HepG2 (cell line): Measurements from ENCODE around the gene ZMIZ1. TPM values are rescaled to one million over a fixed set of nuclear protein-coding genes. Genes with fewer than 3 reads are reported as not detected.

Experiments
- ARNT ChIP-seq: fragments of 450-650 bp; IDR thresholded peaks from 2 replicates; pipeline ENCODE4 v1.6.1; 2017
- MIER3 ChIP-seq: IDR thresholded peaks from 2 replicates; pipeline ENCODE4 v1.6.1; 2016; ENCODE audit warnings: missing compliant biosample characterization, borderline replicate concordance
- PCBP1 ChIP-seq: fragments of 200-400 bp; formaldehyde crosslinking; IDR thresholded peaks from 2 replicates; pipeline ENCODE4 v1.6.1; 2017; ENCODE audit warnings: mild to moderate bottlenecking, low read depth, low read length, borderline replicate concordance
- PHB2 ChIP-seq: fragments of 450-650 bp; IDR thresholded peaks from 2 replicates; pipeline ENCODE4 v1.6.1; 2018; ENCODE audit not compliant: partially characterized antibody
- SSRP1 ChIP-seq: IDR thresholded peaks from 2 replicates; pipeline ENCODE4 v1.6.1; 2016; ENCODE audit warnings: control low read depth
- ZNF121 ChIP-seq: sonication (generic); formaldehyde crosslinking; IDR thresholded peaks from 2 replicates; pipeline ENCODE4 v1.5.0; 2020; ENCODE audit warnings: mild to moderate bottlenecking, missing genetic modification reagents
- ZNF543 ChIP-seq: sonication (generic); formaldehyde crosslinking; IDR thresholded peaks from 2 replicates; pipeline ENCODE4 v1.4.0; 2020; ENCODE audit warnings: mild to moderate bottlenecking, missing genetic modification reagents
- ZNF556 ChIP-seq: sonication (generic); formaldehyde crosslinking; IDR thresholded peaks from 2 replicates; pipeline ENCODE4 v1.4.0; 2020; ENCODE audit warnings: mild to moderate bottlenecking, missing genetic modification reagents, borderline replicate concordance
- polyA plus RNA-seq, 8 experiments: library from polyadenylated mRNA; depleted of rRNA in 3 of 8; stranded (reverse) in 7 of 8; unstranded in 1 of 8; fragments of >200 nt; fragmentation: Illumina TruSeq in 4 of 8; extraction: Trizol in 4 of 8; gene quantifications; 2 replicates each; pipeline versions ENCODE4 v1.2.1 to v1.2.3, GENCODE V29; 2011 to 2016; ENCODE audit warnings: low read depth in 4 of 8, missing spikeins in 1 of 8, mixed read lengths in 1 of 8; ENCODE audit not compliant: insufficient read depth in 1 of 8
- total RNA-seq, 5 experiments: library from RNA; depleted of rRNA; stranded (reverse); fragments of >200 nt; fragmentation: Illumina TruSeq; extraction: Trizol; gene quantifications; 2 replicates each; pipeline ENCODE4 v1.2.3, GENCODE V29; 2016; ENCODE audit warnings: low read depth in 1 of 5
- TF ChIP-seq, protein P1 (sequence below): sonication (generic); formaldehyde crosslinking; conservative IDR thresholded peaks from 2 replicates; pipeline ENCODE4 v1.4.0; 2020; ENCODE audit warnings: mild to moderate bottlenecking, missing genetic modification reagents, moderate library complexity
- TF ChIP-seq, protein P2 (sequence below): sonication (generic); formaldehyde crosslinking; IDR thresholded peaks from 2 replicates; pipeline ENCODE4 v1.8.0; 2022; ENCODE audit warnings: mild to moderate bottlenecking, missing genetic modification reagents, moderate library complexity
- TF ChIP-seq, protein P3 (sequence below): sonication (generic); formaldehyde crosslinking; IDR thresholded peaks from 2 replicates; pipeline ENCODE4 v1.4.0; 2020; ENCODE audit warnings: mild to moderate bottlenecking, missing genetic modification reagents, borderline replicate concordance
- TF ChIP-seq, protein P4 (sequence below), 2 experiments: IDR thresholded peaks; 2 replicates each; pipeline ENCODE4 v1.6.1; 2011 to 2012; ENCODE audit warnings: low read length in 2 of 2, borderline replicate concordance in 1 of 2, low read depth in 1 of 2, mild to moderate bottlenecking in 1 of 2, moderate library complexity in 1 of 2
- TF ChIP-seq, protein P5 (sequence below): sonication (generic); formaldehyde crosslinking; IDR thresholded peaks from 2 replicates; pipeline ENCODE4 v1.4.0; 2020; ENCODE audit warnings: missing genetic modification reagents

ZMIZ1 gene
- total and polyA plus RNA-seq, 2 of the 13 experiments (the other 11 are each of a cell fraction or from before 2014, with no cell fraction given): 5.3 to 10.2 TPM

DNA sequence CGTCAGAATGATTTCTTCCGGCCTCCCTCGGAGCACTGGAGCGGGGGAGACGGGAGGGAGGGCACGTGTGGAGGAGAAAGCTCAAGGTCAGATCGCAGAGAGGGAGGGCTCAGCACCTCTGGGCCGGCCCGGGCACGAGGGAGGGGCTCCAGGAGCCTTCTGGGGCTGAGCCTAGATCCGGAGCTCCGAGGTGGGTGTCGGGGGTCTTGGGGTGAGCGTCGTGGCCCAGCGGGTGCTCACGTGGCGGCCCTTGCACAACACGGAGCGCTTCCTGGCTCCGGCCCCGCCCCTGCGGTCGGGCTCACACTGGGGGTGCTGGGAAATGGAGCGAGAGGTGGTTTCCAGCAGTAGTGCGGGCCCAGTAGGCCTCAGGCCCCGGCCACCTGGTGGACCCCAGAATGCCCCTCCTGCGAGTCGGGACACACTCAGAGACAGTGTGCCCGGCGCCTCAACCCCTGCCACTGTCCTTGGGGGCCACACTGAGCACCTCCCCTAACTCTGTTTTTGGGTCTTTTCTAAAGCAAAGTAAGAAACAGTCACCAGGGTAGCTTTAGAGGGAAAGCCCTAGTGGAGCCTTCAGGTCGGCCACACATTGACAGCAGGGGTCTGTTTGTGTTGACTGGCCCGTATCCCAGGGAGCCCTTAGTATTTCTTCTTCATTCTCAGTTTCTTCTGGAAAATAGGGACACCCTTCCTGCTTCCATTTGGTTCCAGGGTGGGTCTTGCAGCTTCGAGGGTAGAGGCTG lies 279.3 kb downstream of the ZMIZ1 start (continued):
- TF ChIP-seq, protein P1, sequence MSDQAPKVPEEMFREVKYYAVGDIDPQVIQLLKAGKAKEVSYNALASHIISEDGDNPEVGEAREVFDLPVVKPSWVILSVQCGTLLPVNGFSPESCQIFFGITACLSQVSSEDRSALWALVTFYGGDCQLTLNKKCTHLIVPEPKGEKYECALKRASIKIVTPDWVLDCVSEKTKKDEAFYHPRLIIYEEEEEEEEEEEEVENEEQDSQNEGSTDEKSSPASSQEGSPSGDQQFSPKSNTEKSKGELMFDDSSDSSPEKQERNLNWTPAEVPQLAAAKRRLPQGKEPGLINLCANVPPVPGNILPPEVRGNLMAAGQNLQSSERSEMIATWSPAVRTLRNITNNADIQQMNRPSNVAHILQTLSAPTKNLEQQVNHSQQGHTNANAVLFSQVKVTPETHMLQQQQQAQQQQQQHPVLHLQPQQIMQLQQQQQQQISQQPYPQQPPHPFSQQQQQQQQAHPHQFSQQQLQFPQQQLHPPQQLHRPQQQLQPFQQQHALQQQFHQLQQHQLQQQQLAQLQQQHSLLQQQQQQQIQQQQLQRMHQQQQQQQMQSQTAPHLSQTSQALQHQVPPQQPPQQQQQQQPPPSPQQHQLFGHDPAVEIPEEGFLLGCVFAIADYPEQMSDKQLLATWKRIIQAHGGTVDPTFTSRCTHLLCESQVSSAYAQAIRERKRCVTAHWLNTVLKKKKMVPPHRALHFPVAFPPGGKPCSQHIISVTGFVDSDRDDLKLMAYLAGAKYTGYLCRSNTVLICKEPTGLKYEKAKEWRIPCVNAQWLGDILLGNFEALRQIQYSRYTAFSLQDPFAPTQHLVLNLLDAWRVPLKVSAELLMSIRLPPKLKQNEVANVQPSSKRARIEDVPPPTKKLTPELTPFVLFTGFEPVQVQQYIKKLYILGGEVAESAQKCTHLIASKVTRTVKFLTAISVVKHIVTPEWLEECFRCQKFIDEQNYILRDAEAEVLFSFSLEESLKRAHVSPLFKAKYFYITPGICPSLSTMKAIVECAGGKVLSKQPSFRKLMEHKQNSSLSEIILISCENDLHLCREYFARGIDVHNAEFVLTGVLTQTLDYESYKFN (CRISPR knock-in tag): 0 out of 2 replicates have a peak, but pooled peaks have one; percentile 30
- TF ChIP-seq MIER3 (CRISPR knock-in tag) (no peak), ARNT (no peak), PCBP1 (0 out of 2 replicates have a peak, but pooled peaks have one; percentile 17), PHB2 (no peak), ZNF543 (CRISPR knock-in tag) (no peak), ZNF556 (CRISPR knock-in tag) (no peak), ZNF121 (CRISPR knock-in tag) (no peak), SSRP1 (CRISPR knock-in tag) (no peak)
- TF ChIP-seq, protein P2, sequence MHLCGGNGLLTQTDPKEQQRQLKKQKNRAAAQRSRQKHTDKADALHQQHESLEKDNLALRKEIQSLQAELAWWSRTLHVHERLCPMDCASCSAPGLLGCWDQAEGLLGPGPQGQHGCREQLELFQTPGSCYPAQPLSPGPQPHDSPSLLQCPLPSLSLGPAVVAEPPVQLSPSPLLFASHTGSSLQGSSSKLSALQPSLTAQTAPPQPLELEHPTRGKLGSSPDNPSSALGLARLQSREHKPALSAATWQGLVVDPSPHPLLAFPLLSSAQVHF (CRISPR knock-in tag): no peak
- TF ChIP-seq, protein P3, sequence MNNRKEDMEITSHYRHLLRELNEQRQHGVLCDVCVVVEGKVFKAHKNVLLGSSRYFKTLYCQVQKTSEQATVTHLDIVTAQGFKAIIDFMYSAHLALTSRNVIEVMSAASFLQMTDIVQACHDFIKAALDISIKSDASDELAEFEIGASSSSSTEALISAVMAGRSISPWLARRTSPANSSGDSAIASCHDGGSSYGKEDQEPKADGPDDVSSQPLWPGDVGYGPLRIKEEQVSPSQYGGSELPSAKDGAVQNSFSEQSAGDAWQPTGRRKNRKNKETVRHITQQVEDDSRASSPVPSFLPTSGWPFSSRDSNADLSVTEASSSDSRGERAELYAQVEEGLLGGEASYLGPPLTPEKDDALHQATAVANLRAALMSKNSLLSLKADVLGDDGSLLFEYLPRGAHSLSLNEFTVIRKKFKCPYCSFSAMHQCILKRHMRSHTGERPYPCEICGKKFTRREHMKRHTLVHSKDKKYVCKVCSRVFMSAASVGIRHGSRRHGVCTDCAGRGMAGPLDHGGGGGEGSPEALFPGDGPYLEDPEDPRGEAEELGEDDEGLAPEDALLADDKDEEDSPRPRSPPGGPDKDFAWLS (CRISPR knock-in tag): no peak
- TF ChIP-seq, protein P4, sequence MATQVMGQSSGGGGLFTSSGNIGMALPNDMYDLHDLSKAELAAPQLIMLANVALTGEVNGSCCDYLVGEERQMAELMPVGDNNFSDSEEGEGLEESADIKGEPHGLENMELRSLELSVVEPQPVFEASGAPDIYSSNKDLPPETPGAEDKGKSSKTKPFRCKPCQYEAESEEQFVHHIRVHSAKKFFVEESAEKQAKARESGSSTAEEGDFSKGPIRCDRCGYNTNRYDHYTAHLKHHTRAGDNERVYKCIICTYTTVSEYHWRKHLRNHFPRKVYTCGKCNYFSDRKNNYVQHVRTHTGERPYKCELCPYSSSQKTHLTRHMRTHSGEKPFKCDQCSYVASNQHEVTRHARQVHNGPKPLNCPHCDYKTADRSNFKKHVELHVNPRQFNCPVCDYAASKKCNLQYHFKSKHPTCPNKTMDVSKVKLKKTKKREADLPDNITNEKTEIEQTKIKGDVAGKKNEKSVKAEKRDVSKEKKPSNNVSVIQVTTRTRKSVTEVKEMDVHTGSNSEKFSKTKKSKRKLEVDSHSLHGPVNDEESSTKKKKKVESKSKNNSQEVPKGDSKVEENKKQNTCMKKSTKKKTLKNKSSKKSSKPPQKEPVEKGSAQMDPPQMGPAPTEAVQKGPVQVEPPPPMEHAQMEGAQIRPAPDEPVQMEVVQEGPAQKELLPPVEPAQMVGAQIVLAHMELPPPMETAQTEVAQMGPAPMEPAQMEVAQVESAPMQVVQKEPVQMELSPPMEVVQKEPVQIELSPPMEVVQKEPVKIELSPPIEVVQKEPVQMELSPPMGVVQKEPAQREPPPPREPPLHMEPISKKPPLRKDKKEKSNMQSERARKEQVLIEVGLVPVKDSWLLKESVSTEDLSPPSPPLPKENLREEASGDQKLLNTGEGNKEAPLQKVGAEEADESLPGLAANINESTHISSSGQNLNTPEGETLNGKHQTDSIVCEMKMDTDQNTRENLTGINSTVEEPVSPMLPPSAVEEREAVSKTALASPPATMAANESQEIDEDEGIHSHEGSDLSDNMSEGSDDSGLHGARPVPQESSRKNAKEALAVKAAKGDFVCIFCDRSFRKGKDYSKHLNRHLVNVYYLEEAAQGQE (IDR thresholded peaks at IDR 0.05; ENCODE audit: borderline replicate concordance in 1 of 2, low read depth in 1 of 2, low read length in 2 of 2): no peak
- TF ChIP-seq, protein P5, sequence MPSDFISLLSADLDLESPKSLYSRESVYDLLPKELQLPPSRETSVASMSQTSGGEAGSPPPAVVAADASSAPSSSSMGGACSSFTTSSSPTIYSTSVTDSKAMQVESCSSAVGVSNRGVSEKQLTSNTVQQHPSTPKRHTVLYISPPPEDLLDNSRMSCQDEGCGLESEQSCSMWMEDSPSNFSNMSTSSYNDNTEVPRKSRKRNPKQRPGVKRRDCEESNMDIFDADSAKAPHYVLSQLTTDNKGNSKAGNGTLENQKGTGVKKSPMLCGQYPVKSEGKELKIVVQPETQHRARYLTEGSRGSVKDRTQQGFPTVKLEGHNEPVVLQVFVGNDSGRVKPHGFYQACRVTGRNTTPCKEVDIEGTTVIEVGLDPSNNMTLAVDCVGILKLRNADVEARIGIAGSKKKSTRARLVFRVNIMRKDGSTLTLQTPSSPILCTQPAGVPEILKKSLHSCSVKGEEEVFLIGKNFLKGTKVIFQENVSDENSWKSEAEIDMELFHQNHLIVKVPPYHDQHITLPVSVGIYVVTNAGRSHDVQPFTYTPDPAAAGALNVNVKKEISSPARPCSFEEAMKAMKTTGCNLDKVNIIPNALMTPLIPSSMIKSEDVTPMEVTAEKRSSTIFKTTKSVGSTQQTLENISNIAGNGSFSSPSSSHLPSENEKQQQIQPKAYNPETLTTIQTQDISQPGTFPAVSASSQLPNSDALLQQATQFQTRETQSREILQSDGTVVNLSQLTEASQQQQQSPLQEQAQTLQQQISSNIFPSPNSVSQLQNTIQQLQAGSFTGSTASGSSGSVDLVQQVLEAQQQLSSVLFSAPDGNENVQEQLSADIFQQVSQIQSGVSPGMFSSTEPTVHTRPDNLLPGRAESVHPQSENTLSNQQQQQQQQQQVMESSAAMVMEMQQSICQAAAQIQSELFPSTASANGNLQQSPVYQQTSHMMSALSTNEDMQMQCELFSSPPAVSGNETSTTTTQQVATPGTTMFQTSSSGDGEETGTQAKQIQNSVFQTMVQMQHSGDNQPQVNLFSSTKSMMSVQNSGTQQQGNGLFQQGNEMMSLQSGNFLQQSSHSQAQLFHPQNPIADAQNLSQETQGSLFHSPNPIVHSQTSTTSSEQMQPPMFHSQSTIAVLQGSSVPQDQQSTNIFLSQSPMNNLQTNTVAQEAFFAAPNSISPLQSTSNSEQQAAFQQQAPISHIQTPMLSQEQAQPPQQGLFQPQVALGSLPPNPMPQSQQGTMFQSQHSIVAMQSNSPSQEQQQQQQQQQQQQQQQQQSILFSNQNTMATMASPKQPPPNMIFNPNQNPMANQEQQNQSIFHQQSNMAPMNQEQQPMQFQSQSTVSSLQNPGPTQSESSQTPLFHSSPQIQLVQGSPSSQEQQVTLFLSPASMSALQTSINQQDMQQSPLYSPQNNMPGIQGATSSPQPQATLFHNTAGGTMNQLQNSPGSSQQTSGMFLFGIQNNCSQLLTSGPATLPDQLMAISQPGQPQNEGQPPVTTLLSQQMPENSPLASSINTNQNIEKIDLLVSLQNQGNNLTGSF: no peak
